ENCODE data around the gene RNF13. TPM values are rescaled to one million over a fixed set of nuclear protein-coding genes. Genes with fewer than 3 reads are reported as not detected.

The RNF13 gene
- total RNA-seq, 2 donors from 2014 or later, result 48.8 to 56.0 TPM

GRCh38 chr3:149768704-149769103 lies 44.3 kb upstream of the RNF13 start:
- no peak overlapping the region for H3K27ac ChIP-seq

GRCh38 chr3:149770246-149770645 lies 42.8 kb upstream of the RNF13 start:
- Histone ChIP-seq H3K9me3 (no peaks in the 10 kb centered on the region), H3K4me3 (no peak overlapping the region), H3K4me1 (no peaks in the 10 kb centered on the region), H3K27me3 (no peaks in the 10 kb centered on the region), H3K36me3 (no peaks in the 10 kb centered on the region), H3K27ac (no peak overlapping the region)
- no peak for TF ChIP-seq CTCF (IDR thresholded peaks at IDR 0.05)
- no peak for DNase-seq (ENCODE audit: low spot score)

More at GRCh38 chr3:149768704-149769103, 44.3 kb upstream of the RNF13 start:
- no peak for DNase-seq (ENCODE audit: low spot score)
- H3K36me3 ChIP-seq, result no peaks in the 10 kb centered on the region
- TF ChIP-seq CTCF (IDR thresholded peaks at IDR 0.05), result no peak
- H3K4me3 ChIP-seq, result no peak overlapping the region
- H3K9me3 ChIP-seq, result no peaks in the 10 kb centered on the region
- no peaks in the 10 kb centered on the region for H3K4me1 ChIP-seq
- H3K27me3 ChIP-seq, result no peaks in the 10 kb centered on the region

GRCh38 chr3:149771652-149772271 lies 41.3 kb upstream of the RNF13 start:
- no peak overlapping the region for H3K27ac ChIP-seq
- DNase-seq (ENCODE audit: low spot score), result peak; percentile 64

GRCh38 chr3:149772861-149773260 lies 40.2 kb upstream of the RNF13 start:
- Histone ChIP-seq H3K36me3 (no peaks in the 10 kb centered on the region), H3K27ac (no peak overlapping the region), H3K4me1 (no peaks in the 10 kb centered on the region), H3K27me3 (no peaks in the 10 kb centered on the region), H3K9me3 (no peaks in the 10 kb centered on the region), H3K4me3 (no peak overlapping the region)
- no peak for DNase-seq (ENCODE audit: low spot score)
- TF ChIP-seq CTCF (IDR thresholded peaks at IDR 0.05), result no peak

More at GRCh38 chr3:149771652-149772271, 41.3 kb upstream of the RNF13 start:
- TF ChIP-seq CTCF (IDR thresholded peaks at IDR 0.05), result peak; percentile 58 to 77
- Histone ChIP-seq H3K9me3 (no peaks in the 10 kb centered on the region), H3K4me3 (no peak overlapping the region), H3K27me3 (no peaks in the 10 kb centered on the region), H3K36me3 (no peaks in the 10 kb centered on the region), H3K4me1 (no peaks in the 10 kb centered on the region)

GRCh38 chr3:149776170-149776569 lies 36.8 kb upstream of the RNF13 start:
- no peaks in the 10 kb centered on the region for H3K27me3 ChIP-seq
- no peak for DNase-seq (ENCODE audit: low spot score)
- no peaks in the 10 kb centered on the region for H3K9me3 ChIP-seq
- no peak overlapping the region for H3K4me3 ChIP-seq
- no peaks in the 10 kb centered on the region for H3K36me3 ChIP-seq
- TF ChIP-seq CTCF (IDR thresholded peaks at IDR 0.05), result no peak
- no peak overlapping the region for H3K27ac ChIP-seq
- H3K4me1 ChIP-seq, result no peaks in the 10 kb centered on the region

All from right atrium auricular region (tissue), 2 donors.